ENCODE results near the gene TMEM168. TPM values are rescaled to one million over a fixed set of nuclear protein-coding genes. Genes with fewer than 3 reads are reported as not detected.

TMEM168 gene
- total RNA-seq, 1 donor from 2014 or later: 30.2 TPM

DNA sequence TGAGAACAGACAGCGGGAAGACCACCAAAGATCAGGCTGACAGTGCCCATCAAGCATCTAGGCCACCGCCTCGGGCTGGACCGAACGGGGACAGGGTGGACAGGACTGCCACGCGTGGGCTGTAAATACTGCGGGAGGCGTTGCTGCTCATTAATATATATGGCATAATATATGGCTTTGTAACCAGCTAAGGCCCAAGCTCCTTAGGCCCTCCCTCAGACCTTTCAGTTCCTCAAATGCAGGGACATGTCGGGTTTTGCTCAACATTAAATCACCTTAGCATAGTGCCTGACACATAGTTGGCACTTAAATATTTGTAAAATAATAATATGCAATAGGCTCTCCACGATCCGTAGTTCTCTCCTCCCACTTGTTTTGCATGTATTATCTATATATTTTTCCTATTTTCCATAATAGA, 402 bp upstream of the TMEM168 start:
- Histone ChIP-seq H3K36me3 (no peaks in the 10 kb centered on the region), H3K27me3 (no peaks in the 10 kb centered on the region), H3K4me1 (peaks cover 18% of the 10 kb centered on the region), H3K4me3 (peak overlapping the region; percentile 78 to 79), H3K9me3 (no peaks in the 10 kb centered on the region), H3K27ac (peak overlapping the region; percentile 88)
- TF ChIP-seq POLR2A (IDR thresholded peaks at IDR 0.05): no peak
- no peak for TF ChIP-seq POLR2AphosphoS5 (IDR thresholded peaks at IDR 0.05; ENCODE audit: insufficient read depth in 1 of 2, low read depth in 1 of 2)
- TF ChIP-seq, protein P1, sequence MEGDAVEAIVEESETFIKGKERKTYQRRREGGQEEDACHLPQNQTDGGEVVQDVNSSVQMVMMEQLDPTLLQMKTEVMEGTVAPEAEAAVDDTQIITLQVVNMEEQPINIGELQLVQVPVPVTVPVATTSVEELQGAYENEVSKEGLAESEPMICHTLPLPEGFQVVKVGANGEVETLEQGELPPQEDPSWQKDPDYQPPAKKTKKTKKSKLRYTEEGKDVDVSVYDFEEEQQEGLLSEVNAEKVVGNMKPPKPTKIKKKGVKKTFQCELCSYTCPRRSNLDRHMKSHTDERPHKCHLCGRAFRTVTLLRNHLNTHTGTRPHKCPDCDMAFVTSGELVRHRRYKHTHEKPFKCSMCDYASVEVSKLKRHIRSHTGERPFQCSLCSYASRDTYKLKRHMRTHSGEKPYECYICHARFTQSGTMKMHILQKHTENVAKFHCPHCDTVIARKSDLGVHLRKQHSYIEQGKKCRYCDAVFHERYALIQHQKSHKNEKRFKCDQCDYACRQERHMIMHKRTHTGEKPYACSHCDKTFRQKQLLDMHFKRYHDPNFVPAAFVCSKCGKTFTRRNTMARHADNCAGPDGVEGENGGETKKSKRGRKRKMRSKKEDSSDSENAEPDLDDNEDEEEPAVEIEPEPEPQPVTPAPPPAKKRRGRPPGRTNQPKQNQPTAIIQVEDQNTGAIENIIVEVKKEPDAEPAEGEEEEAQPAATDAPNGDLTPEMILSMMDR (IDR thresholded peaks at IDR 0.05): no peak
- intact Hi-C loops (cut with DNase I): no loop called here
- DNase-seq (ENCODE audit: extremely low spot score in 2 of 2): no peak

DNA sequence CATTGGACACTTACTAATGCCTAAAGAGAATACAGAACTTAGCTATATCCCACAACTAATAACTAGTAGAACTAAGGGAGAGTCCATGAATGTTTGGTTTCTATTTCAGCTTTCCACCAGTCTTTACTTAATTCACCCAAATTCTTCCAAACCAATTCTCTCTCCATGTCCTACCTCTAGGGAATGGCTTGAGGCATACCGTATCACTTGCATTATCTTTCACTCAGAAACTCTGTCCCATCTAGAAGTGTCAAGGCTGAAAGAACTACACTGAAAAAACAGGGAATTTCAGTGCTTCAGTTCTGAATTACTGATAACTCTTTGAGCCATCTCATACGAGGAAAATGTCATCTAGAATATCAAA, 758 bp downstream of the TMEM168 start:
- peak overlapping the region; percentile 88 for H3K27ac ChIP-seq
- TF ChIP-seq POLR2A (IDR thresholded peaks at IDR 0.05) (no peak), POLR2AphosphoS5 (IDR thresholded peaks at IDR 0.05; ENCODE audit: insufficient read depth in 1 of 2, low read depth in 1 of 2) (no peak)
- TF ChIP-seq, protein P1 (IDR thresholded peaks at IDR 0.05): no peak
- peaks cover 18% of the 10 kb centered on the region for H3K4me1 ChIP-seq
- peak overlapping the region; percentile 78 to 79 for H3K4me3 ChIP-seq
- intact Hi-C loops (cut with DNase I): no loop called here
- peaks cover 0 to 1% of the 10 kb centered on the region in 2 donors for H3K36me3 ChIP-seq
- no peak for DNase-seq (ENCODE audit: extremely low spot score in 2 of 2)
- no peaks in the 10 kb centered on the region for H3K9me3 ChIP-seq
- no peaks in the 10 kb centered on the region for H3K27me3 ChIP-seq

DNA sequence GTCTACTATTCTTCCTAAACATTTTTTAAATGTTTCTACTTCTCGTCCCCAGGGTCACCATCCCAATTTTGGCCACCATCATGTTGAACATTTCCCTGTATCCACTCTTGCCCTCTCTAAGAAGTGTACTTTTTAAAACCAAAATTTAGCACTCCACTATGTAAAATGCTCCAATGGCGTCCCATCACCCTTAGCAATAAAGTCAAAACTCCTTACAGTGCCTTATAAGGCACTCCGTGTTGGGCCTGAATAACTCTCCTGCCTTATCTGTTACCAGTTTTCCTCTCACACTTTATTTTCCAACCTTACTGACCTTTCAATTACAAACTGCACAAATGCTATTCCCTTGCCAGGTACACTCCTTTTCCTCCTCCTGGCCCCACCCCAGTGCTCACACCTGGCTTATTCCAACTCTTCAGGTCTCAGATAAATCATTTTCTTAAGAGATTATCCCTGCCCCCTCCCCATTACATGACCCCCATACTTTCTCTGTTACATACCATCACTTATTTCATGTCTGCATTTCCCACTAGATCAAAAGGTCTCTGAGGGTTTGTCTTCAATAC, 1.3 kb downstream of the TMEM168 start:
- H3K36me3 ChIP-seq: peaks cover 0 to 7% of the 10 kb centered on the region in 2 donors
- no peak for DNase-seq (ENCODE audit: extremely low spot score in 2 of 2)
- peaks cover 18% of the 10 kb centered on the region for H3K4me1 ChIP-seq
- H3K27me3 ChIP-seq: no peaks in the 10 kb centered on the region
- no peak overlapping the region for H3K27ac ChIP-seq
- H3K4me3 ChIP-seq: peak overlapping the region; percentile 78 to 79
- TF ChIP-seq POLR2A (IDR thresholded peaks at IDR 0.05) (no peak), POLR2AphosphoS5 (IDR thresholded peaks at IDR 0.05; ENCODE audit: insufficient read depth in 1 of 2, low read depth in 1 of 2) (no peak)
- TF ChIP-seq, protein P1 (IDR thresholded peaks at IDR 0.05): no peak
- no peaks in the 10 kb centered on the region for H3K9me3 ChIP-seq
- intact Hi-C loops (cut with DNase I): no loop called here

DNA sequence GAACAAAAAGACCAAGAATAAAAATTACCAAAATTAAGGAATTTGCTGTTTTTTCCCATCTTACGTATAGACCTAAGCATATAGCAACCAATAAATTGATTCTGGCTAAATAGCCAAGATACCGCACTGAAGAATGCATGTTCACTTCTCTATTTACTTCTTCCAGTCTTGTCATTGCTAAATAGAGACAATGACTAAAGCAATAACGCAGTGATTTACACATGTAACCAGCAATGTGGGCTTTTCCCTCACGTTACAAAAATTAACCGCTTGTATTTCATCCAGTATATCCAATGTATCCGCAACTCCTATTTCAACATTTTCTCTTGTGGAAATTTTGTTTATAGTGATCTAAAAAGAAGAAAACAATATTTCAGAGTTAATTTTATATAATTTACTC, 5.6 kb downstream of the TMEM168 start:
- H3K27me3 ChIP-seq: no peaks in the 10 kb centered on the region
- peaks cover 0 to 7% of the 10 kb centered on the region in 2 donors for H3K36me3 ChIP-seq
- no peaks in the 10 kb centered on the region for H3K9me3 ChIP-seq
- intact Hi-C loops (cut with DNase I): no loop called here
- H3K27ac ChIP-seq: no peak overlapping the region
- no peak overlapping the region for H3K4me3 ChIP-seq
- DNase-seq (ENCODE audit: extremely low spot score in 2 of 2): no peak
- peaks cover 30% of the 10 kb centered on the region for H3K4me1 ChIP-seq
- no peak for TF ChIP-seq POLR2A (IDR thresholded peaks at IDR 0.05)
- no peak for TF ChIP-seq POLR2AphosphoS5 (IDR thresholded peaks at IDR 0.05; ENCODE audit: insufficient read depth in 1 of 2, low read depth in 1 of 2)
- TF ChIP-seq, protein P1 (IDR thresholded peaks at IDR 0.05): no peak

DNA sequence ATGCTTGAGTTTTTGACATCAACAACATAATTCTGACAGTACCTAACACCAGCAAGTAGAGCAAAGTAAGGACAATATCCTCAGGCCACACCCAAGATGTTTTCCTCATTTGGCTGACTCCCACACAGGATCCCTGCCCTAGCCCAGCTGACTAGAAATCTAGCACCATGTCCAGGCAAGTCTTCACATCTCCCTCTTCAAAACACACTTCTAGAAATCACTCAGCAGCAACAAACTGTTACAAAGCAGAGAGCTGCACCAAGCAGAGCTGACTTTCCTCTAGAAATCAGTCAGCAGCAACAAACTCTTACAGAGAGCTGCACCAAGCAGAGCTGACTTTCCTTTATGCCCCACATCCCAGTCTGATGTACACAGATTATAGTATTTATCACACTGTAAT, 7.7 kb downstream of the TMEM168 start:
- intact Hi-C loops (cut with DNase I): no loop called here
- Histone ChIP-seq H3K4me3 (no peak overlapping the region), H3K4me1 (peaks cover 13% of the 10 kb centered on the region), H3K27ac (no peak overlapping the region), H3K27me3 (no peaks in the 10 kb centered on the region), H3K9me3 (no peaks in the 10 kb centered on the region), H3K36me3 (peaks cover 0 to 7% of the 10 kb centered on the region in 2 donors)
- DNase-seq (ENCODE audit: extremely low spot score in 2 of 2): no peak
- no peak for TF ChIP-seq POLR2A (IDR thresholded peaks at IDR 0.05)
- TF ChIP-seq POLR2AphosphoS5 (IDR thresholded peaks at IDR 0.05; ENCODE audit: insufficient read depth in 1 of 2, low read depth in 1 of 2): no peak
- TF ChIP-seq, protein P1 (IDR thresholded peaks at IDR 0.05): no peak

Data from vagina (tissue), 2 donors.